Measurements from ENCODE around the gene IGLL1.
"Not testable (repeated sequence)": the region's sequence is repeated elsewhere in the genome, so short reads cannot be mapped to it uniquely, and the experiment has no call there.

IGLL1 gene

GRCh38 chr22:23579870-23580575, at the start of gene IGLL1:
TSS of gene IGLL1 (minus strand) at chr22:23580290. CDS start at chr22:23580190, 100 bp downstream.
- no peak for TF ChIP-seq CTCF (IDR thresholded peaks at IDR 0.05; ENCODE audit: insufficient read depth, low read depth, low read length, missing control alignments)
- no peak for DNase-seq (ENCODE audit: low read depth)
- H3K4me3 ChIP-seq (ENCODE audit: low read length) = no peak within 1 kb of the TSS

DNA sequence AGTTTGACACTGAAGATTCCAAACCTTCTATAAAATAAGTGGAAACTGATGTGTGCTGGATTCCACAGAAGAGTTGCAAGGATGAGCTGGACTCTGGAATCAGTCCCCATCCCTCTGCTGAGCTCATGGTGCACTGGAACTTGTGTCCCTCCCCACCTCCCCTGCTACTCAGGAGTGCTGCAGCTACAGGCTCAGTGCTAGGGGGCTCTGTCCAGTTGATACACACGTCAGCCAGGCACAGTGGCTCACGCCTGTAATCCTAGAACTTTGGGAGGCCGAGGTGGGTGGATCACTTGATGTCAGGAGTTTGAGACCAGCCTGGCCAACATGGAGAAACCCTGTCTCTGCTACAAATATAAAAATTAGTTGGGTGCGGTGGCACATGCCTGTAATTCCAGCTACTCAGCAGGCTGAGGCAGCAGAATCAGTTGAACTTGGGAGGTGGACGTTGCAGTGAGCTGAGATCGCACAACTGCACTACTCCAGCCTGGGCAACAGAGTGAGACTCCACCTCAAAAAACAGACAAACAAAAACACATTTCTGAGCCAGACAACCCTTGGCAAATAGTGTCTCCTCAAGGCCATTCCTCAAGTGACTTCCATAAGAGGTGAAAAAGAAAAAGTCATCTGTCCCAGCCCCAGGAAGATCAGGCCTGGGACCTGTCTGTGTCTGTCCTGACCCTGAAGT, 48.1 kb upstream of the IGLL1 start:
- DNase-seq (ENCODE audit: low read depth); H3K4me3 ChIP-seq (ENCODE audit: low read length): not testable (repeated sequence)

- peak; percentile 18 for DNase-seq (ENCODE audit: low read depth)
- not testable (repeated sequence) for H3K4me3 ChIP-seq (ENCODE audit: low read length)
These were observed 47.4 kb upstream of the IGLL1 start for GRCh38 chr22:23627401-23628055.

DNA sequence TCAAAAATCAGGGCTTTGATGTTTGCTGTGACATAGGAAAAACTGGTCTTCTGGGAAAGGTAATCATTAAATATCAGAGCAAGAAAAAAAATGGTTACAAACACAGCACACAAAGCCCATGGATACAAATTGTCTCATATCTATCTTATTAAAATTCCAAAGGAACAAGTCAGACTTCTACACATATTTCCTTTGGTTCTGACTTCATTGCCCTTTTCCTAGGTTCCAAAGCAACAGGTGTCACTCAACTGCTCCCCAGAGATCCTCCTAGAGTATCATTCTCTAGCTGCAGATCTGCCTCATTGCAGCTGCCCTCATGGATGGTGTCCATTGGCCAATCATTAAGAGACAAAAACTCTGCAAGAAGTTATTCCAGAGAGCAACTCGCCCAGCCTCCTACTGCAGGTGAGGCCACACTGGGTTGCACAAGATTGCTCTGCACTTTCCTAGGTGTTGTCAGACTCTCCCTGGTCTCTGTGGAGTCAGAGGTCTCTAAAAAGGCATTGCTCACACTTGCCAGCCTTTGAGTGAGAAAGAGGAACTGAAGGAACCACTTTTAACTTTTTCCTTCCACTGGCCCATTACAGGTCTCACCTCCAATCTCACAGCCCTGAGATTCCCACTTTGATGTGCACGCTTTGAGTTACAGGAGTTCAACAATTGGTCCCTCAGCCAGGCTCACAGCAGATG, 46.3 kb upstream of the IGLL1 start:
- TF ChIP-seq CTCF (IDR thresholded peaks at IDR 0.05; ENCODE audit: insufficient read depth, low read depth, low read length, missing control alignments) = no peak
- DNase-seq (ENCODE audit: low read depth) = no peak
- H3K4me3 ChIP-seq (ENCODE audit: low read length) = no peak overlapping the region

DNA sequence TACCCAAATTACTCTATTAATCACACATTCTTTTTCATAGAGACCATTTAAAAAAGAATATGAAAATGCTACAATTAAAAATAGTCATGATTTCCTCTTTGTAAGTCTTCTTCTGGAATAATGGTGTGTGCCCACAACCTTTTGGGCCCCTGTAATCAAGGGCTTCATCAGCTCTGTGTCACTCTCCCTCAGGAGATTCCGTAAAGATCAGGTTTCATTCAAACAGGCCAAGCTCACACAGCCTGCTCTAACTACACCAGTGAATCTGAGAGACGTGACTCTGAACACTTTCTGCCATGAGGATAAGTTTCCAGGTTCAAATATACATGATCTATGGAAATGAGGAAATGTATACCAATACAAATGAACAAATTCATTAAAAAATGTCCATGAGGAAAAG, 42.5 kb upstream of the IGLL1 start:
- no peak overlapping the region for H3K4me3 ChIP-seq (ENCODE audit: low read length)
- TF ChIP-seq CTCF (IDR thresholded peaks at IDR 0.05; ENCODE audit: insufficient read depth, low read depth, low read length, missing control alignments) = no peak
- peak; percentile 5 for DNase-seq (ENCODE audit: low read depth)

DNA sequence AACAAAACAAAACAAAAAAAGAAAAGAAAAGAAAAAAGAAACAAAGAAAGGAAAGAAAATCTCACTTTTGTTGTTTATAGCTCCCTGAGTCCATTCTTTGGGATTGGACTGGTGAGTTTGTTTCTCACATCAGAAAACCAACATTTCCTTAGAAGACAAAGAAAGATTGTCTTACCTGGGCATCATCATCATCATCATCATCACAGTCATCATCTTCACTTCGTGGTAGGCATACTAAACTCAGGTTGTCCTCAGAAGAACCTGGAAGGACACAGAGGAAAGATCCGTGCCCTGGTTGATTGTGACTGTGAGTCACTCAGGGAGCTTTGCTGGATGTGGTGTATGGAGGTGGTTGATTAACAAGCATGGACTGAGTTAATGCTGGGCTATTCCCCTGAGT, 41.8 kb upstream of the IGLL1 start:
- not testable (repeated sequence) for DNase-seq (ENCODE audit: low read depth); H3K4me3 ChIP-seq (ENCODE audit: low read length)

GRCh38 chr22:23621082-23621780, 41.1 kb upstream of the IGLL1 start:
- no peak for TF ChIP-seq CTCF (IDR thresholded peaks at IDR 0.05; ENCODE audit: insufficient read depth, low read depth, low read length, missing control alignments)
- H3K4me3 ChIP-seq (ENCODE audit: low read length) = no peak overlapping the region
- DNase-seq (ENCODE audit: low read depth) = no peak
